Parathyroid adenoma (tissue), 2 donors: Measurements from ENCODE around the gene WDR19.

Source experiments
- H2AFZ ChIP-seq: fragments of 300-600 bp; sonication (generic); one replicate; pipeline ENCODE4 v1.7.0; 2017; ENCODE audit warnings: antibody characterized with exemption, mild to moderate bottlenecking
- H3K27ac ChIP-seq: fragments of 300-600 bp; sonication (generic); one replicate; pipeline ENCODE4 v1.7.0; 2017
- H3K27me3 ChIP-seq: fragments of 300-600 bp; sonication (generic); one replicate; pipeline ENCODE4 v1.7.0; 2017; ENCODE audit warnings: low read length; ENCODE audit not compliant: control insufficient read depth, insufficient read depth
- H3K36me3 ChIP-seq: fragments of 300-600 bp; sonication (generic); one replicate; pipeline ENCODE4 v1.7.0; 2017; ENCODE audit warnings: low read length; ENCODE audit not compliant: control insufficient read depth, insufficient read depth
- H3K4me1 ChIP-seq: fragments of 300-600 bp; sonication (generic); one replicate; pipeline ENCODE4 v1.7.0; 2017; ENCODE audit warnings: control low read depth
- H3K4me2 ChIP-seq: fragments of 300-600 bp; sonication (generic); one replicate; pipeline ENCODE4 v1.7.0; 2017; ENCODE audit warnings: low read length
- H3K4me3 ChIP-seq: fragments of 300-600 bp; sonication (generic); one replicate; pipeline ENCODE4 v1.7.0; 2017; ENCODE audit warnings: low read depth, low read length
- H3K79me2 ChIP-seq: fragments of 300-600 bp; sonication (generic); one replicate; pipeline ENCODE4 v1.7.0; 2017; ENCODE audit warnings: control low read depth
- H3K9ac ChIP-seq: fragments of 300-600 bp; sonication (generic); one replicate; pipeline ENCODE4 v1.7.0; 2017; ENCODE audit warnings: mild to moderate bottlenecking
- H3K9me3 ChIP-seq: fragments of 300-600 bp; sonication (generic); one replicate; pipeline ENCODE4 v1.7.0; 2017; ENCODE audit warnings: low read length; ENCODE audit not compliant: control insufficient read depth
- TF ChIP-seq, protein P1 (sequence below): fragments of 300-600 bp; sonication (generic); IDR thresholded peaks from one replicate; pipeline ENCODE4 v1.7.0; 2017; ENCODE audit warnings: antibody characterized with exemption, mild to moderate bottlenecking
- donor health status: primary hyperparathyroidism.

The WDR19 gene

DNA sequence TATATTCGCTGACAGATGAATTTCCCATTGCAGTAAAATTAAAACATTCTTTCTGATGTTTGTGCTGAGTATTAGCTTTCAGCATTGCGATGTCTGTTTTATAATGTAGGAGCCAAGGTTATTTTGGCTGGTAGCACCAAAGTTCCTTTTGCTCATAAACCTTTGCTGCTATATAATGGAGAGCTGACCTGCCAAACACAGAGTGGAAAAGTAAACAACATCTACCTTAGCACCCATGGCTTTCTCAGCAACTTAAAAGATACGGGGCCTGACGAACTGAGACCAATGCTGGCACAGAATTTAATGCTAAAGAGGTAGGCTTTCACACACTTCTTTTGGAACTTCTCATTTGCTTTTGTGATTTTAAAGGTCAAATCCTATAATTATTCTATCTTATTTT, 46.0 kb downstream of the WDR19 start:
- Histone ChIP-seq H3K4me3 (no peak overlapping the region), H2AFZ (no peak overlapping the region), H3K4me1 (no peaks in the 10 kb centered on the region), H3K27ac (no peak overlapping the region), H3K36me3 (no peaks in the 10 kb centered on the region), H3K9ac (no peak overlapping the region), H3K79me2 (no peaks in the 10 kb centered on the region), H3K9me3 (no peaks in the 10 kb centered on the region), H3K27me3 (no peaks in the 10 kb centered on the region), H3K4me2 (no peak overlapping the region)
- TF ChIP-seq, protein P1, sequence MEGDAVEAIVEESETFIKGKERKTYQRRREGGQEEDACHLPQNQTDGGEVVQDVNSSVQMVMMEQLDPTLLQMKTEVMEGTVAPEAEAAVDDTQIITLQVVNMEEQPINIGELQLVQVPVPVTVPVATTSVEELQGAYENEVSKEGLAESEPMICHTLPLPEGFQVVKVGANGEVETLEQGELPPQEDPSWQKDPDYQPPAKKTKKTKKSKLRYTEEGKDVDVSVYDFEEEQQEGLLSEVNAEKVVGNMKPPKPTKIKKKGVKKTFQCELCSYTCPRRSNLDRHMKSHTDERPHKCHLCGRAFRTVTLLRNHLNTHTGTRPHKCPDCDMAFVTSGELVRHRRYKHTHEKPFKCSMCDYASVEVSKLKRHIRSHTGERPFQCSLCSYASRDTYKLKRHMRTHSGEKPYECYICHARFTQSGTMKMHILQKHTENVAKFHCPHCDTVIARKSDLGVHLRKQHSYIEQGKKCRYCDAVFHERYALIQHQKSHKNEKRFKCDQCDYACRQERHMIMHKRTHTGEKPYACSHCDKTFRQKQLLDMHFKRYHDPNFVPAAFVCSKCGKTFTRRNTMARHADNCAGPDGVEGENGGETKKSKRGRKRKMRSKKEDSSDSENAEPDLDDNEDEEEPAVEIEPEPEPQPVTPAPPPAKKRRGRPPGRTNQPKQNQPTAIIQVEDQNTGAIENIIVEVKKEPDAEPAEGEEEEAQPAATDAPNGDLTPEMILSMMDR: no peak

DNA sequence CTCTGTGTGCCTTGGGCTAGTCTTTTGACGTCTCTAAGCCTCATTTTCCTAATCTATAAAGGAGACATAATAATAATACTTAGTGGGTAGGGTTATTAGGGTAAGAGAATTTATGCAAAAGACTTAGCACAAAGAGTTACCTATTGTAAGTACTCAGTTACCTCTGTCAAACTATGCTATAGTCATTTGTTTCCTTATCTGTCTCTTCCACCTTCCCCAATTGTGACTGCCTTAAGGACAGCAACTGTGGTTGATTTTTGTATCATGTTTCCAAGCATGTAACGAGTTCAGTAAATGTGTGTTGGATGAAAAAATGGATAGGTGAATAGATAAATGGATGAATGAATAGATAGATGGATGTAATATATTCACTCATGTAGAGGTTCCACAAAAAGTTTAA, 48.1 kb downstream of the WDR19 start:
- H3K36me3 ChIP-seq: no peaks in the 10 kb centered on the region

DNA sequence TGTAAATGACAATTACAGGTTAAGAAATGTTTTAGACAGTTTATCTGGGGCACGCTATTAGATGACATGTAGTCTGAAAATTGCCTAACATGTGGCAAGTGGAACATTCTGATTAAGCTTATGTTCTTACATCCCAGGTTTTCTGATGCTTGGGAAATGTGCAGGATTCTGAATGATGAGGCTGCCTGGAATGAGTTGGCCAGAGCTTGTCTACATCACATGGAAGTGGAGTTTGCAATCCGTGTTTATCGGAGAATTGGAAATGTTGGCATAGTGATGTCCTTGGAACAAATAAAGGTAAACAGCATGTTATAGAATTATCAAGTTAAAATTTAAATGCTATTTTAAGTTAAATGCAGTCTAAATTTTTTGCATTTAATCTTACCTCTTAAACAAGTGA, 49.3 kb downstream of the WDR19 start:
- Histone ChIP-seq H3K27ac (no peak overlapping the region), H3K9me3 (no peaks in the 10 kb centered on the region), H3K27me3 (no peaks in the 10 kb centered on the region), H3K4me2 (no peak overlapping the region), H3K9ac (no peak overlapping the region), H3K4me1 (no peaks in the 10 kb centered on the region), H3K36me3 (no peaks in the 10 kb centered on the region), H2AFZ (no peak overlapping the region), H3K79me2 (no peaks in the 10 kb centered on the region), H3K4me3 (no peak overlapping the region)
- TF ChIP-seq, protein P1: no peak

More for the DNA sequence above, 48.1 kb downstream of the WDR19 start:
- H3K4me1 ChIP-seq: no peaks in the 10 kb centered on the region
- H3K9me3 ChIP-seq: no peaks in the 10 kb centered on the region
- no peak overlapping the region for H2AFZ ChIP-seq
- no peak overlapping the region for H3K27ac ChIP-seq
- no peak overlapping the region for H3K9ac ChIP-seq
- H3K4me2 ChIP-seq: no peak overlapping the region
- no peaks in the 10 kb centered on the region for H3K79me2 ChIP-seq
- TF ChIP-seq, protein P1: no peak
- H3K27me3 ChIP-seq: no peaks in the 10 kb centered on the region
- no peak overlapping the region for H3K4me3 ChIP-seq

DNA sequence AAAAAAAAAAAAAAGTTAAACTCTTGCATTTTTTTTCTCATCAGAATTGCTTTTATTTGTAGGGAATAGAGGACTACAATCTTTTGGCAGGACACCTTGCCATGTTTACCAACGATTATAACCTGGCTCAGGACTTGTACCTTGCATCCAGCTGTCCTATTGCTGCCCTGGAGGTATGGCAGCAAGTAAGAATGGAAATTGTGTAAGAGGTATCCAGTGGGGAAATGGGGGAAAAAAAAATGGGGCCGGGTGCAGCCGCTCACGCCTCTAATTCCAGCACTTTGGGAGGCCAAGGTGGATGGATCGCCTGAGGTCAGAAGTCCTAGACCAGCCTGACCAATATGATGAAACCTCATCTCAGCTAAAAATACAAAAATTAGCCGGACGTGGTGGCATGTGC, 49.8 kb downstream of the WDR19 start:
- no peaks in the 10 kb centered on the region for H3K36me3 ChIP-seq
- H3K4me2 ChIP-seq: no peak overlapping the region
- H3K4me1 ChIP-seq: no peaks in the 10 kb centered on the region
- no peaks in the 10 kb centered on the region for H3K9me3 ChIP-seq
- no peak overlapping the region for H3K9ac ChIP-seq
- no peak overlapping the region for H2AFZ ChIP-seq
- H3K27ac ChIP-seq: no peak overlapping the region
- H3K27me3 ChIP-seq: no peaks in the 10 kb centered on the region
- H3K79me2 ChIP-seq: no peaks in the 10 kb centered on the region
- no peak overlapping the region for H3K4me3 ChIP-seq
- TF ChIP-seq, protein P1: no peak

DNA sequence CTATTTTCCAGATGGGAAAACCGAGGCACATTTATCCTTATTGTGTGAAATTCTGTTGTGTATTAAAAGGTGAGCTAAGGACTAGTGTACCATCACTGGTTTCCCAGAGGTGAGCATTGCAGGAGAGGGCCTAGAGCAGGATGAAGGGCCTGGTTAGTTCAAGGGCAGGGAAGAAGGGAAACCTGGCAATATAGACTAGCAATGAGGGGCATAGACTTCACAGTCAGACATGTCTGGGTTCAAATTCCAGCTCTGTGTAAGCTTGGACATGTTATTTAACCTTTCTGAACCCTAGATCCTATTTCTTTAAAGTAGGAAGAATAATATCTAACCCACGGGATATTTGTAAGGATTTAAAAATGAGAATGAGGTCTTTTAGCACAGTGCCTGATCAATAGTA, 50.8 kb downstream of the WDR19 start:
- no peak overlapping the region for H3K4me3 ChIP-seq
- H3K4me2 ChIP-seq: no peak overlapping the region
- no peaks in the 10 kb centered on the region for H3K27me3 ChIP-seq
- H2AFZ ChIP-seq: no peak overlapping the region
- H3K79me2 ChIP-seq: no peaks in the 10 kb centered on the region
- TF ChIP-seq, protein P1: no peak
- H3K36me3 ChIP-seq: no peaks in the 10 kb centered on the region
- H3K9ac ChIP-seq: no peak overlapping the region
- H3K27ac ChIP-seq: no peak overlapping the region
- no peaks in the 10 kb centered on the region for H3K9me3 ChIP-seq
- H3K4me1 ChIP-seq: no peaks in the 10 kb centered on the region
